ENCODE measurements around the gene AMZ2.
A peak's percentile ranks its signal among the peaks of the same experiment; 100 is the strongest.
"Not testable (repeated sequence)": the region's sequence is repeated elsewhere in the genome, so short reads cannot be mapped to it uniquely, and the experiment has no call there.

AMZ2 gene

DNA sequence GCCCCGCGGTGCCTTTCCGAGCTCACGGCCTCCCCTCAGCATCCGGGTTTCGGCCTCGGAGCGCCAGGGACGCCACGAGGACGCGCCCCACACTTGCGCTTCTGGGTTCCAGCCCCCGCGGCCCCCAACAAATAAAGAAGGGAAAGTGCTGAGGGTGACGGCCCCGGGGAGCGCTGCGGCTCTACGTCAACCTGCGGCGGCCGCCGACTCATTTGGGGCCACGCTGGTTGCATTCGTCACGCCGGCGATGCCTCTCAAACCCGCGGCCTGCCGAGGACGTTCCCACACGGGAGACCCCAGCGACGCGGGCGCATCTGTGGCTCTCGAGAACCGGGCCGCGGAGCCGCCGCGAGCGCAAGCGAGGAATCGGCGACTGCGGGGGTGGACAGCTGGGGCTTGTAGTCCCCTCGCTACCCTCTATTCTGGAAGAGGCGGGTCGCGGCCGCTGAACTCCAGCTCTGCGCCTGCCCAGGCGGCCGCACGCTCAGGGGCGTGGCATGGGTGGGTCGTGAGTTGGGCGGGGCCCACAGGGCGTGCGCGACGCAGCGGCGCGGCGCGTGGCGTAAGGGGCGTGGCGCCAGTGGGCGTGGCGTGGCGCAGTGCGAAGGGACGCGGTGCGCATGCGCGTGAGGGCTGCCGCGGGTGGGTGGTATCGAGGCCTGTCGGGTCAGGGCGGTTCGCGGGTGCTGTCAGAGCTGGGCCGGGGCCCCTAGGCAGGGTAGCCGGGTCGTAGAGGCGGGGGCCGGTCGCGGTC lies at the start of gene AMZ2:
AMZ2 (plus strand) TSS at position 599 of the 754 bp plus-strand sequence. CDS start 2,145 bp downstream, outside the sequence.
- DNase-seq (ENCODE audit: low spot score), result peak; percentile 92

DNA sequence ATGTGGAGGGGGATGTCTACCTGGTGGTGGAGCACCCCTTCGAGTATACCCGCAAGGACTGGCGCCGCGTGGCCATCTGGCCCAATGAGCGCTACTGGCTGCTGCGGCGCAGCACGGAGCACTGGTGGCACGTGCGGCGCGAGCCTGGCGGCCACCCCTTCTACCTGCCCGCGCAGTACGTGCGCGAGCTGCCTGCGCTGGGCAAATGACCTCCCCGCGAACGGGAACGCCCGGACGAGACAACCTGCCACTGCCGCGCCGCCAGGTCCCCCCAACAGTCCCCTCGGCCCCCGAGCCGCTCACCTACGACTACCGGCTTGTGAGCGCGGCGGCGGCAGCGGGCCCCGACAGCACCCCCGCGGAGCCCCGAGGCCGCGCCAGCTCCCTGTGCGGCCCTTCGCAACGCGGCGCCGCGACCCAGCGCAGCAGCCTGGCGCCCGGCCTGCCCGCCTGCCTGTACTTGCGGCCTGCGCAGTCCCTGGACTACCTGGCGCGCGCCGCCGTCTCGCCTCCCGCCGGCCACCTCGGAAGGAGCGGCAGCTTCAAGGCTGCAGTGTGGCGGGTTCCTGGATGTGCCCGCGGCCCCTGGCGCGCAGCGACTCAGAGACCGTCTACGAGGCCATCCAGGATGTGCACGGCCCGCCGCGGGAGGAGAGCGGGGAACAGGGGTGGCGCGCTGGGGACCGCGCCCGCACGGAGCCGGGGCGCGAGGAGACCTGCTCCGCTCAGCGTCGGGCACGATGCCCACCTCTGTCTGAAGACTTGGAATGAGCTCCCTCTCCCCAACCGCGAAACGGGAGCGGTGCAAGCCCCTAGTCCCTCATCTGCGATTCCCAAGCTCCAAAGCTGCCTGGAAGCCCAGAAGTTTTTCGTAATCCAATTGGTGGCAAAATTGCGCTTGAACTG lies 48.7 kb upstream of the AMZ2 start:
- no peak for DNase-seq (ENCODE audit: low spot score)

DNA sequence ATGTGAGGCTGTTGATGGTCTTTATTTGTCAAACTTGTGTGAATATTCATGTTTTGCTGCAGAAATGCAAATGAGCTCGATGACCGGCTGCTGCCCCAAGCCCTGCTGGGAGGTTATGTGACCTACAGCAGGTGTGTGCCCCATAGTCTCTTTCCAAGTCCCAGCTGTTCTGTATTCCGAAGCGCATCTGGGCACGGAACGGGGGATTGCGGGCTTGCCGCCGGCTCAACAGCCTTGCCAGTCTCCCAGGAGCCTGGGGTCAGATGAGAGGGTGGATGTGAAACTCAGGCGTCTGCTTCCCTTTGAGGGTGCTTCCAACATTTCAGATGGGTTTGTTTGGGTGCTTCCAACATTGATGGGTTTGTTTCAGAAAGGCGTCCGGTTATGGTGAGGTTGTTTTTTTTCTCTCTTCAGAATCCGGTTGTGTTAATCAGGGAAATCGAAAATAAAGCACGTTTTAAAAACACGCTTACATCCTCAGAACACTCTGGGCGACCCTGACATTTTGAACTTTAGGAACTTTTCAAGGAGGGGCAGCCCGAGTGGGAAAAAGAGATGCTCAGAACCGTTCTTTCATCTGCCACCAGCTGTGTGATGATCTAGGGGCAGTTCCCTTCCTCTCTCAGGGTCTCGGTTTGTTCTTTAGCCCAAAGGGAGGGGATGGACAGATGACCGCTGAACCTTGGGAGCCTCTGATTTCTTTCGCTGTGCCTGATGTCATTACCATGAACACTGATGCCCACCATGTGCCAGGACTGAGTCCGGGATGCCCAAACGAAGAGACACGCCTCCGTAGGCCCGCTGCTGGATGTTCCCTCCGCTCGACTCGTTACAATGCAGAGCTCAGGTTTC lies 47.8 kb upstream of the AMZ2 start:
- DNase-seq (ENCODE audit: low spot score), result no peak

DNA sequence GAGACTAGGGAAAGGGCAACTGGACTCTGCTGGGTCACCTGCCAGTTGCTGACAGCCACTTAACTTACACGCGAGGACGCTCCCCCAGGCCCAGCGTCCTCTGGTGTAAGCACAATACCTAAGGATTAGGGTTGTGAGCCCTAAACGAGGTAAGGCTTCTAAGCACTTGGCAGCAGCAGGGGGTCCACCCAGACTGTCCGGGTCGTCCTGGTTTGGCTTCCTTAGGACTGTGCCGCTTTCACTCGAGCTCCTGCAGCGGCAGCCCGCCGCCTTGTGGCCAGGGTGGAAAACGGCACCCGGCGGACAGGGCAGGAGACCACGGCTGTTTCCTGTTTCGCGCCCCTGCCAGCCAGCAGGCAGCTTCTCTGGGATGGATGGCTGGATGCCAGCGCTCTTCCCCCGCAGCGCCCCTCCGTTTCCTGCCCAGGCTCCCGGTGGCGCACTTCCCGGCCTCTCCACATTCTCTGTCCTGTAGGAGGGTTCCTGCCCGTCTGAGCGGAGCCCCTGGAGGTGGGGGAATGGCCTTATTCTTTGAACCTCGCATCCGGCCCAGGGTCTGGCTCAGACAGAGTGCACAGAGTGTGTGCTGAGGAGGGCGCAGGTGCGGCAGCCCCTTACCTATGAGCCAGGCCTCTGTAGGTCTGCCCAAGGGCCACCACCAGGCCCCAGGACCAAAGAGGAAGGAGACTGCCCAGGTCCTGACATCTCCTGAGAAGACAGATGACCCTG lies 47.0 kb upstream of the AMZ2 start:
- DNase-seq (ENCODE audit: low spot score), result peak; percentile 88

DNA sequence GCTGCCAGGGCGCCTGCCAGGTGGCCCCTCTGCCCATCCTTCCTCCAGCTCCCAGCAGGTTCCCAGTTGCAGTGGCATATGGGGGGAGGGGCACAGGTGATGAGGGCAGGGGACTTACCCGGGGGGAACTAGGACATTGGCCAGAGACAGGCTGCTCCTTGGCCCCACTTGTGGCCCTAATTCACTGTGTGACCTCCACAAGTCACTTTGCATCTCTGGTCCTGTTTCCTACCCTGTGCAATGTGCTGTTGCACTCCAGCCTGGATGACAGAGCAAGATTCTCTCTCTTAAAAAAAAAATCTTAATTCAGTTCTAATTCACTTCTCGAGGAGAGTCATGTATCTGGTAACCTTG lies 46.4 kb upstream of the AMZ2 start:
- DNase-seq (ENCODE audit: low spot score), result not testable (repeated sequence)

- DNase-seq (ENCODE audit: low spot score), result not testable (repeated sequence)
Observed at GRCh38 chr17:68202321-68202720, 45.5 kb upstream of the AMZ2 start.

DNA sequence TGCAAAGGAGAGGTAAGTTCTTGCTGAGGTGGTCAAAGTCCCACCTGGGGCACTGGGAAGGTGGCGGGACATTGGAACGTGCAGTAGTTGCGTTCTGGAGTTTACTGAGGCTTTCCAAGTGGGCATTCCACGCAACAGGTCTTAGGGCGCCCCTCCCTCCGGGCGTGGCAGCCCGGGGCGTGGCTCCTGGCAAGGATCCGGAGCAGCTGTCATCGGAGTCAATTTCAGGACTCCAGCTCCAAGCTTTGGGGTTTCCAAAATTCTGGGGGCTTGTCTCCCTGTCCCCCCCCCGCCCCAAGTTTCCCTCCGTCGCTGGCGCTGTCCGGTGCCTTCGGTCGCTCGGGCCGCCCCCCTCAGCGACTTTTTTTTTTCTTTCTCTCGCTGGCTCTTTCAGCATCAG lies 43.1 kb upstream of the AMZ2 start:
- DNase-seq (ENCODE audit: low spot score), result no peak

GRCh38 chr17:68205251-68205807 lies 42.5 kb upstream of the AMZ2 start:
- peak; percentile 95 for DNase-seq (ENCODE audit: low spot score)

DNA sequence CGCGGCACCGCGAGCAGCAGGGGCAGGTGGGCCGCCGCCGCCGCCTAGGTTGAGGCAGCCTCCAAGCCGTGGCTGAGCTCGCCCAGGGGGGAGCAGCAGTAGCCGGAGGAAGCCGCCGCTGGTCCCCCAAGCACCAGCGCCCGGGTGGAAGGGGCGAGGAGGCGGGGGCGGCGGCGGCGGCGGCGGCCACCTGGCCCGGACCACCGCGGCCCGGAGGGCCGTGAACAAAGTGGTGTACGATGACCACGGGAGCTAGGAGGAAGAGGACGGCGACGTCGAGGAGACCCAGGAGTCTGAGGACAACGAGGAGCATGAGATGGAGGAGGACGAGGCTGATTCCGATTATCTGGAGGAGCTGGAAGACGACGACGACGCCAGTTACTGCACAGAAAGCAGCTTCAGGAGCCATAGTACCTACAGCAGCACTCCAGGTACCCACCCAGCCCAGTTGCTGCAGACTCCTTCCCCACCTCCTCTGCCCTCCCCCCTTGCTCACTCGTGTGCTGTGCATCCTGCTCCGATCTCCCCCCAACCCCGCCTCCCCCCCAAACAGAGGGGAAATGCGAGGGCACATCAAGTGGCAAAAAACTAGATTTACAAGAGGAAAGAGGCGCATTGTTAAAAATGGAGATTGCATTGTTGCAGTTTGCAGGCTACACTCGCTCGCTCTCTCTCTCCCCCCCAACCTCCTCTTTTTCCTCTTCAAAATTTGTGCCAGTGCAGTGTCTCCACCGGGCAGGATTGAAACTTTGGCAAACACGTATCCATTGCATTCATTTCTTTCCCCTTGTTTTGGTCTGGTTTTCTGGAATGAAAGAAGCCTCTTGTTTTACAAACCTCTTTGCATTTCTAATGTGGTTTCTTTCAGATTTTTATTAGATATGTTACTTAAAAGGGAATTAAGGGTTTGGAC lies 41.8 kb upstream of the AMZ2 start:
- DNase-seq (ENCODE audit: low spot score), result peak; percentile 57

GRCh38 chr17:68207651-68208253 lies 40.1 kb upstream of the AMZ2 start:
- no peak for DNase-seq (ENCODE audit: low spot score)

DNA sequence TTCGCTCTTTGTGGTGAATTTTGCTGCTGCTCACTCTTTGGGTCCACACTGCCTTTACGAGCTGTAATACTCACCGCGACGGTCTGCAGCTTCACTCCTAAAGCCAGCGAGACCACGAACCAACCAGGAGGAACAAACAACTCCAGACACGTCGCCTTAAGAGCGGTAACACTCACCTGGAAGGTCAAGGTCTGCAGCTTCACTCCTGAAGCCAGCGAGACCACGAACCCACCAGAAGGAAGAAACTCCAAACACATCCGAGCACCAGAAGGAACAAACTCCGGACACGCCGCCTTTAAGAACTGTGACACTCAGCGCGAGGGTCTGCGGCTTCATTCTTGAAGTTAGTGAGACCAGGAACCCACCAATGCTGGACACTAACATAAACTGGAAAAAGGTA lies 39.2 kb upstream of the AMZ2 start:
- DNase-seq (ENCODE audit: low spot score), result not testable (repeated sequence)

GRCh38 chr17:68209191-68209900 lies 38.5 kb upstream of the AMZ2 start:
- not testable (repeated sequence) for DNase-seq (ENCODE audit: low spot score)

DNA sequence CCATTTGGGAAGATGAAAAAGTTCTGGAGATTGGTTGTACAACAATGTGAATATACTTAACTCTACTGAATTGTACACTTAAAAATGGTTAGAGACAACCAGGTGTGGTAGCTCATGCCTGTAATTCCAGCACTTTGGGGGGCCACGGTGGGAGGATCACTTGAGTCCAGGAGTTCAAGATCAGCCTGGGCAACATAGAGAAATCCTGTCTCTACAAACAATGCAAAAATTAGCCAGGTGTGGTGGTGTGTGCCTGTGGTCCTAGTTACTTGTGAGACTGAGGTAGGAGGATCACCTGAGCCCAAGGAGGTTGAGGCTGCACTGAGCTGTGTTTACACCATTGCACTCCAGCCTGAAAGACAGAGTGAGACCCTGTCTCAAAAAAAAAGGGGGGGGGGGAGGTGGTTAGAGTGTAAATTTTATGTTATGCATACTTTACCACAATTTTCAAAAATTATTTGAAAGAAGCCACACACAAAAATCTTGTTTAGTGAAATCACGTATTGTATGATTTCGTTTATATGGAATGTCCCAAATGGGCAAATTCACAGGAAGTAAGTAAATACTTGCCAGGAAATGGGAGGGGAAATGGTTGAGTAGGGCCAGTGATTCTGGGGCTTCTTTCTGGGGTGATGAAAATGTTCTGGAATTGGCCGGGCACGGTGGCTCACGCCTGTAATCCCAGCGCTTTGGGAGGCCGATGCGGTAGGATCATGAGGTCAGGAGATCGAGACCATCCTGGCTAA lies 37.1 kb upstream of the AMZ2 start:
- DNase-seq (ENCODE audit: low spot score), result no peak

DNA sequence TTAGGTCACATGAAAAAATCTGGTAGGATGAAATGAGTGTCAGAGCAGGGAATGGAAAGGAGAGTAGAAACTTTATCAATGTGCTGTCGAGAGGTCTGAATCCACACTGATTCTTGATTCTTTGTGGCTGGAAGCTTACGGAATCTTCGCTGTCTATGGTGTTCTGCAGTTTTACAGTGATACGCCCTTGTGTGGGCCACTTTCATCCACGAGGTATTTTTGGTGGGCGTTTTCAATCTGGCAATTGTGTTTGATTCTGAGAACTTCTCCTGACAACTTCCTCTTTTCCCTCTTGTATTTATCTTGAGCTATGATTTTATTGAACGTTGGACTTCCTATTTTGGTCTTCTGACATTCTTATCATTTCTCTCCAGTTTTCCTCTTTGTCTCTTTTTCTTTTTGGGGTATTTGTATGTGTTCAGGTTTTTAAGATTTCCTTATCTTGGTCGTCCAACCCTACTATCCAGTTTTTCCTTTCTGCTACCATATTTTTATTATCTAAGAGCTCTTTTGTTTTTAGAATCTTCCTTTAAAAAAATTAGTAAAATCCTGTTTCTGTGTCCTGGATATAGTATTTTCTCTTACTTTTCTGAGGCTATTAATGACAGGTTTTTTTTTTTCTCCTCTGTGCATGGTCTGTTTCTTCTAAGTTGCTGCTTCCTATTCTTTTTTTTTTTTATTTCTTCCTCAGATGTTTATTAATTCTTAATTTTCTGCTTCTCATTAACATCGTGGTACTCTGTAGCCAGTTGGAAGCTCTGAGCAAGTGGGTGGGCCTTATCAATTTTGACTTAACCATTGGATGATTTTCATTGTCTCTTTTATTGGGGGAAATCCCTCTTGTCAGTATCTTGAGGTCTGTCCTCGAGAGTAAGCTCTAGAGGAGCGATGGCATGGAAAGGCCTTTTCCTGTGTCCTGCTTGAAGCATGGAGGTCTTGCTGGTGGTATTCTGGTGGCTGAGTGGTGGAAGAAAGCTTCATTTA lies 34.1 kb upstream of the AMZ2 start:
- DNase-seq (ENCODE audit: low spot score), result not testable (repeated sequence)

DNA sequence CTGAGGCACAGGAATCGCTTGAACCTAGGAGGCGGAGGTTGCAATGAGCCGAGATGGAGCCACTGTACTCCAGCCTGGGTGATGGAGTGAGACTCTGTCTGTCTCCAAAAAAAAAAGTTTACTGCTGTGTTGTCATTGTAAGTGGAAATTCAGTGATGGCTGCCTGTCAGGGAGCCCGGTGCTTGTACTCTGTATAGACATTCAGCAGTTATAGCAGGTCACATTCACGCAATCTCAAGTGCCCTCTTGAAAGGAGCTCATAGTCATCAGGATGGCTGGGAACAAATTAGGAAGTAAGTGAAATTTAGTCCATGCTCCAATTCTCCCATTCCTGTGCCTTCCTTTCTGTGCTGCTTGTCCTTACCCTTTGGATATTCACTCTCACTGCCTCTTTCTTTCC lies 32.4 kb upstream of the AMZ2 start:
- not testable (repeated sequence) for DNase-seq (ENCODE audit: low spot score)

- not testable (repeated sequence) for DNase-seq (ENCODE audit: low spot score)
Observed at GRCh38 chr17:68219429-68219828, 28.4 kb upstream of the AMZ2 start.

- not testable (repeated sequence) for DNase-seq (ENCODE audit: low spot score)
Observed at GRCh38 chr17:68220186-68220585, 27.7 kb upstream of the AMZ2 start.

All from HuH-7 (cell line).